Lower leg skin (tissue), 3 donors: ENCODE measurements around the gene ZBTB17.

Experiments used
- CTCF ChIP-seq, 3 donors: fragments of 450-650 bp; IDR thresholded peaks; one replicate each; pipeline ENCODE4 v1.5.1; 2016; ENCODE audit warnings: antibody characterized with exemption in 3 of 3, mild to moderate bottlenecking in 3 of 3, moderate library complexity in 2 of 3
- POLR2A ChIP-seq, 2 donors: fragments of 450-650 bp; IDR thresholded peaks; one replicate each; pipeline ENCODE4 v1.6.1; 2016 to 2017; ENCODE audit warnings: antibody characterized with exemption in 2 of 2, mild to moderate bottlenecking in 1 of 2, moderate library complexity in 1 of 2

GRCh38 chr1:15948091-15948591 is 27.8 kb downstream of the ZBTB17 start:
- TF ChIP-seq CTCF (IDR thresholded peaks at IDR 0.05), result no peak
- TF ChIP-seq POLR2A (IDR thresholded peaks at IDR 0.05), result no peak
